Right atrium auricular region (tissue), 2 donors: ENCODE measurements around the gene KCNAB1. TPM values are rescaled to one million over a fixed set of nuclear protein-coding genes. Genes with fewer than 3 reads are reported as not detected.

Experiments used
- DNase-seq: peaks from one replicate; pipeline ENCODE4 v3.0.0-alpha.2; 2019; ENCODE audit warnings: low spot score
- H3K27ac ChIP-seq, 2 donors: fragments of 200-600 bp; sonication (generic); 1 replicate in 1 of 2; 2 replicates in 1 of 2; pipeline ENCODE4 v1.5.1; 2016 to 2019
- H3K27me3 ChIP-seq, 2 donors: fragments of 200-600 bp; sonication (generic); one replicate each; pipeline versions ENCODE4 v1.5.1 to v1.6.0; 2017 to 2019
- H3K36me3 ChIP-seq: fragments of 200-600 bp; sonication (generic); one replicate; pipeline ENCODE4 v1.5.1; 2016
- H3K4me1 ChIP-seq, 2 donors: fragments of 200-600 bp; sonication (generic); one replicate each; pipeline versions ENCODE4 v1.5.1 to v1.6.0; 2017 to 2019
- H3K4me3 ChIP-seq, 2 donors: fragments of 200-600 bp; sonication (generic); 1 replicate in 1 of 2; 2 replicates in 1 of 2; pipeline ENCODE4 v1.5.1; 2017 to 2019; ENCODE audit warnings: mild to moderate bottlenecking in 1 of 2, moderate library complexity in 1 of 2
- H3K9me3 ChIP-seq, 2 donors: fragments of 200-600 bp; sonication (generic); one replicate each; pipeline ENCODE4 v1.5.1; 2019
- total RNA-seq, 2 donors: library from RNA; depleted of rRNA; stranded (reverse); fragments of >200 nt; gene quantifications; one replicate each; pipeline ENCODE4 v1.1.0, GENCODE V29; 2016
- TF ChIP-seq, protein P1 (sequence below), 2 donors: fragments of 200-600 bp; sonication (generic); IDR thresholded peaks; one replicate each; pipeline ENCODE4 v1.5.1; 2019; ENCODE audit warnings: antibody characterized with exemption in 2 of 2

The KCNAB1 gene
- total RNA-seq, 2 donors from 2014 or later = 2.0 to 3.2 TPM

DNA sequence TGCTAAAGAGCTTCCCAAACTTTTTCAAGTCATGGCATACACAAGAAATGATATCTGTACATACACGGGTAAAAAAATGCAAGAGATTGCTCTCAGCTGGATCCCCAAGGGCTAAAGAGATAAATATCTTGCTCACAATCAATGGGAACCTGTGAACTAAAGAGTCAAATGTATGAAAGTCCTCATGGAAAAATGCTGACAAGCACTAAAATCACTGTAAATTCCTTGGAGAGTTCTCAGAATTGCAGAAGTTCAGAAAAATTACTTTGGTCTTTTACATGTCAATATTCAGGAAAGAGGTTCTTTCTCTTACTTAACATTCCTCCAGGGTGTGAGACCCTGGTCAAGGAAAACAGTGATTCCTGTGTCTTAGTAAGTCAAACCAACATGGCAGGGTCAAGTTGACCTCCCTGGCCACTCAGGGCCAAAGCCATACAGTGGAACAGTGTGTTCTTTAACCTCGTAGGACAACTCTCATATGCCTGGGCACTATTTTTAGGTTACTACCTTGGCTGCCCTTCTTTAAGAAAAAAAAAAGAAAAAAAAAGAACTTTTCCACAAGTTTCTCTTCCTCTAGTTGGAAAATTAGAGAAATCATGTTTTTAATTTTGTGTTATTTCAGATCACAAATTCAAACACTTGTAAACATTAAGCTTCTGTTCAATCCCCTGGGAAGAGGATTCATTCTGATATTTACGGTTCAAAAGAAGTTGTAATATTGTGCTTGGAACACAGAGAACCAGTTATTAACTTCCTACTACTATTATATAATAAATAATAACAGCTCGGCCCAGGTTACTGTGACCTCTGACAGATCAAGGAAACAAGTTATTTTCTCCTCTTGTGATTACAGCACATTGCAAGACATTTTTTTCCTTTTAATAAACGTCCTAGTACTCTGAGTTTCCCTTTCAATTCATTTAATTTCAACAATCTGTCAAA lies 422.0 kb downstream of the KCNAB1 start:
- DNase-seq = no peak
- Histone ChIP-seq H3K4me1 (peaks cover 0 to 44% of the 10 kb centered on the region in 2 donors), H3K27ac (peak overlapping the region; percentile 55 to 69), H3K4me3 (no peak overlapping the region), H3K27me3 (no peaks in the 10 kb centered on the region), H3K36me3 (peaks cover 54% of the 10 kb centered on the region), H3K9me3 (no peaks in the 10 kb centered on the region)
- TF ChIP-seq, protein P1, sequence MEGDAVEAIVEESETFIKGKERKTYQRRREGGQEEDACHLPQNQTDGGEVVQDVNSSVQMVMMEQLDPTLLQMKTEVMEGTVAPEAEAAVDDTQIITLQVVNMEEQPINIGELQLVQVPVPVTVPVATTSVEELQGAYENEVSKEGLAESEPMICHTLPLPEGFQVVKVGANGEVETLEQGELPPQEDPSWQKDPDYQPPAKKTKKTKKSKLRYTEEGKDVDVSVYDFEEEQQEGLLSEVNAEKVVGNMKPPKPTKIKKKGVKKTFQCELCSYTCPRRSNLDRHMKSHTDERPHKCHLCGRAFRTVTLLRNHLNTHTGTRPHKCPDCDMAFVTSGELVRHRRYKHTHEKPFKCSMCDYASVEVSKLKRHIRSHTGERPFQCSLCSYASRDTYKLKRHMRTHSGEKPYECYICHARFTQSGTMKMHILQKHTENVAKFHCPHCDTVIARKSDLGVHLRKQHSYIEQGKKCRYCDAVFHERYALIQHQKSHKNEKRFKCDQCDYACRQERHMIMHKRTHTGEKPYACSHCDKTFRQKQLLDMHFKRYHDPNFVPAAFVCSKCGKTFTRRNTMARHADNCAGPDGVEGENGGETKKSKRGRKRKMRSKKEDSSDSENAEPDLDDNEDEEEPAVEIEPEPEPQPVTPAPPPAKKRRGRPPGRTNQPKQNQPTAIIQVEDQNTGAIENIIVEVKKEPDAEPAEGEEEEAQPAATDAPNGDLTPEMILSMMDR (IDR thresholded peaks at IDR 0.05) = no peak

DNA sequence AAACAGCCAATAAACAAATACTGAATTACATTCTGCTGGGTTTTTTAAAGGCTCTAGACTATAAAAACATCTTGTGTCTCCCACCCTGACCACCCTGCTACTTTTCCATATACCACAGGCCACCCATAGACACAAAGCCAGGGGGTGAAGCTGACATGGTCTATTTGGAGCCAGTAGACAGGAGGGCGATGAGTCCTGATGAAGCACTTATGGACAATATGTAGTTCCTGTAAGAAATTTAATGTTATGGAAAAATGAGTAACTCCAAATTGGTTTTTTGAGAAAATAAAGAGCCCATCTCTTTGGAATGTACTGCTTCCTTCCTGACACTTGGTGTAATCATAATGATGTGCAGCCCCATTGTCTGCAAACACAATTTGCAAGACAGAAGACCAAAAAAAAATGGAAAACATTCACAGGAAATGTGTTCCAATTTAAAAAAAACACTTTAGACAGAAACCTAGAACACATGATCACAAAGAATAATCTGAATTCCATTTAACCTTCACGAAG lies 422.7 kb downstream of the KCNAB1 start:
- H3K27ac ChIP-seq = peak overlapping the region; percentile 55 to 69
- no peak overlapping the region for H3K4me3 ChIP-seq
- H3K9me3 ChIP-seq = no peaks in the 10 kb centered on the region
- H3K27me3 ChIP-seq = no peaks in the 10 kb centered on the region
- H3K36me3 ChIP-seq = peaks cover 58% of the 10 kb centered on the region
- TF ChIP-seq, protein P1 (IDR thresholded peaks at IDR 0.05) = no peak
- peaks cover 0 to 52% of the 10 kb centered on the region in 2 donors for H3K4me1 ChIP-seq
- DNase-seq = no peak

DNA sequence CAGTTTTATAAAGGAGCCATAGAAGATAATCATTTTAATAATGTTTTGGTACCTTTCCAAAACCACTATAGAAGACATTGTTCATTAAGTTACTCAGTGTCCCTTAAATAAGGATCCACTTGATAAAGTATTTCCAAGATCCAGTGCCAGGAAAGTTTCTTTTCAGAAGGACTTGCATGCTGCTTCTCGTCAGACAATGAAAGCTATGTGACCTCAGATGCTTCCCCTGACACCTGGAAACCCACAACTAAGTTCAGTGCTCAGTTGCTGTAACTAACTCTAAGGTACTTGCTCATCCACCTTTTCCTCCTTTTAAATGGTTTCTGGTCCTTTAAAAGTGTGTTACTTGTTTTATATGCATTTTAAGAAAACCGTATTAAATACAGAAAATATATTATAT lies 427.3 kb downstream of the KCNAB1 start:
- DNase-seq = no peak
- peaks cover 67% of the 10 kb centered on the region for H3K36me3 ChIP-seq
- H3K4me3 ChIP-seq = no peak overlapping the region
- H3K27ac ChIP-seq = peak overlapping the region; percentile 40 to 46
- H3K9me3 ChIP-seq = no peaks in the 10 kb centered on the region
- peaks cover 0 to 76% of the 10 kb centered on the region in 2 donors for H3K4me1 ChIP-seq
- TF ChIP-seq, protein P1 (IDR thresholded peaks at IDR 0.05) = no peak
- H3K27me3 ChIP-seq = no peaks in the 10 kb centered on the region

DNA sequence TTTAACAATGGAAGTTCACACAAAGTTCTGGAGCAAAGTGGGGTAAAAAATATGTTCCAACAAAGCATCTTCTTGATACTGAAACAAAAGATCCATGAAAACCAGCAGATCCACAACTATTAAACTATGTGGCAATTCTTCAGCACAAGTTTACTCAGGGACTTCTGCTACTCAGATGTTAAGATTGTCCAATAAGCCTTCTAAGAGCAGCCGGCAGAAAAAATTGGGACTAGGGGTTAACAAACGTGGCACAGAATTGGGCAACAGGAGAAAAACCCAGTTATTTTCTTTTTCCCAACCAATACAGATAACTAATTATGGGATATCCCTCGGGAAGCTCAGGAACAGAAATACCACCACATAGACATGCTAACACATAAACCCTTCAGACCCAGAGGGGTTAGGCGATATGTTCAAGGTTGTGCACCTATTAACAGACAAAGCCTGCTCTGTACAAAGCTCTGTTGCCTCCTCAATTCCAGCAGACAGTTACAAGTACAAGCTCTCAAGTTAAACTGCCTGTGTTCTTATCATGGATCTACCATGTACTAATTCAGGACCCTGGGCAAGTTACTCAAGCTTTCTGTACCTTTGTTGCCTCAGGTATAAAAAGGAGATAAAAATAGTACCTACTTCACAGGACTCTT lies 427.8 kb downstream of the KCNAB1 start:
- Histone ChIP-seq H3K36me3 (peaks cover 65% of the 10 kb centered on the region), H3K27ac (peak overlapping the region; percentile 40 to 46), H3K9me3 (no peaks in the 10 kb centered on the region), H3K4me3 (no peak overlapping the region), H3K27me3 (no peaks in the 10 kb centered on the region), H3K4me1 (peaks cover 0 to 76% of the 10 kb centered on the region in 2 donors)
- TF ChIP-seq, protein P1 (IDR thresholded peaks at IDR 0.05) = no peak
- no peak for DNase-seq

DNA sequence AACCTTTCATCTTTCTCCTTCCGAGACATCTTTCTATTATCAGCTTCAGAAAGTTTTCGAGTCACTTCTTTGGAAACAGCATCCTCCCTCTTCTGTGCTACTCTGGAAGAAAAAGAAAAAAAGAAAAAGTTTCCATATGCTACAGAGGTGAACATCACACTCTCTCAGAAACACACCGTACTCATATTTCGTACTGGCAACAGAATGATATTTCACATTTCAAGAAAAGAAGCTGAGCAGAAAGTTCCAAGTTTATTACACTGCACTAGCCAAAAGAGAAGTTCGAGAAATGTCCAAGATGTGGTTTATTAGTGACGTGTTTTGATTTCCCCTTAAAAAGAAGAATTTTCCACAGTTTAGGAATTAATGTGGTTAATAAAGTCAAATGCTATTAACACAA lies 428.5 kb downstream of the KCNAB1 start:
- Histone ChIP-seq H3K27me3 (no peaks in the 10 kb centered on the region), H3K36me3 (peaks cover 58% of the 10 kb centered on the region), H3K4me1 (peaks cover 0 to 78% of the 10 kb centered on the region in 2 donors), H3K4me3 (no peak overlapping the region), H3K9me3 (no peaks in the 10 kb centered on the region), H3K27ac (peak overlapping the region in 1 of 2 donors; percentile 46)
- TF ChIP-seq, protein P1 (IDR thresholded peaks at IDR 0.05) = no peak
- no peak for DNase-seq
